SHP77 treated with DMSO at 0.1 percent for 48 hours (cell line): ENCODE data around the gene RMND5B.
"Not testable (repeated sequence)": the region's sequence is repeated elsewhere in the genome, so short reads cannot be mapped to it uniquely, and the experiment has no call there.

Source experiments
- DNase-seq: peaks from one replicate; lab custom pipeline; 2025; lab: John Stamatoyannopoulos, UW

RMND5B gene

GRCh38 chr5:178174456-178174855 lies 43.6 kb downstream of the RMND5B start:
- no peak for DNase-seq

- DNase-seq = no peak
Measured at GRCh38 chr5:178176791-178177190, 46.0 kb downstream of the RMND5B start.

- no peak for DNase-seq
Measured at GRCh38 chr5:178177569-178177968, 46.8 kb downstream of the RMND5B start.

GRCh38 chr5:178180141-178180863 lies 49.5 kb downstream of the RMND5B start:
- DNase-seq = no peak

GRCh38 chr5:178182158-178182876 lies 51.5 kb downstream of the RMND5B start:
- no peak for DNase-seq

GRCh38 chr5:178186427-178186826 lies 55.6 kb downstream of the RMND5B start:
- no peak for DNase-seq

GRCh38 chr5:178187014-178187413 lies 56.2 kb downstream of the RMND5B start, which contains the start of gene GMCL2:
GMCL2 (minus strand) TSS chr5:178187371; CDS start chr5:178187299, 72 bp downstream.
- DNase-seq = no peak

GRCh38 chr5:178189433-178189832 lies 58.6 kb downstream of the RMND5B start:
- DNase-seq = no peak

GRCh38 chr5:178191661-178192060 lies 60.8 kb downstream of the RMND5B start:
- DNase-seq = no peak

- no peak for DNase-seq
Measured at GRCh38 chr5:178192244-178192643, 61.4 kb downstream of the RMND5B start.

- DNase-seq = no peak
Measured at GRCh38 chr5:178192787-178193186, 62.0 kb downstream of the RMND5B start.

GRCh38 chr5:178193251-178193809 lies 62.5 kb downstream of the RMND5B start:
- DNase-seq = no peak

- no peak for DNase-seq
Measured at GRCh38 chr5:178194026-178194425, 63.2 kb downstream of the RMND5B start.

GRCh38 chr5:178196281-178196812 lies 65.5 kb downstream of the RMND5B start:
- DNase-seq = no peak

GRCh38 chr5:178196986-178197385 lies 66.2 kb downstream of the RMND5B start:
- DNase-seq = no peak

- DNase-seq = not testable (repeated sequence)
Measured at GRCh38 chr5:178198151-178198550, 67.3 kb downstream of the RMND5B start.

GRCh38 chr5:178198706-178199105 lies 67.9 kb downstream of the RMND5B start:
- DNase-seq = no peak

- DNase-seq = no peak
Measured at GRCh38 chr5:178199581-178200434, 69.0 kb downstream of the RMND5B start.
